Activated gamma-delta T cell treated with Interleukin-2 at 50 U/mL for 16 hours (primary cell): ENCODE data around the gene CCR9.
A peak's percentile ranks its signal among the peaks of the same experiment; 100 is the strongest.
"Not testable (repeated sequence)": the region's sequence is repeated elsewhere in the genome, so short reads cannot be mapped to it uniquely, and the experiment has no call there.

Experiments
- DNase-seq: peaks from one replicate; pipeline ENCODE4 v3.0.0-alpha.2; 2020

Gene CCR9

GRCh38 chr3:45885979-45886705, at the start of gene CCR9:
Gene CCR9, plus strand, starts transcription at chr3:45886543. Its CDS starts 8,391 bp downstream, at chr3:45894934.
- DNase-seq: no peak

DNA sequence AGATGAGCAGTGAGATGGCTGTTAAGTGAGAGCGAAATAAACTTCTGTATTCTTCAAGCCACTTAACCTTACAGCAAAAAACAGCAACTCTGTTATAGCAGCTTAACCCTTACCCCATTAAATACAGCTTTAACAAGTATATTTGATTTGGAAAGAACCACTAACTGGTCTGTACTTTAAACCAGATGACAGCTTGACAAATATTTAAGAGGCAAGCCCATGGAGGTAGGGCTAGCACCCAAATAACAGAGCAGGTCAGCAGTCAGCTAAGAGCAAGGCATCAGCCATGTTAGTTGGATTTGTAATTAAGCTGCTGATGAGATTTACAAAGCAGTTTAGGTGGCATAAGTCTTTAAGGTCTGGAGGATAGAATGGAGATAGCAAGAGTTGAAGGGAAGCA, 47.9 kb upstream of the CCR9 start:
- DNase-seq: no peak

DNA sequence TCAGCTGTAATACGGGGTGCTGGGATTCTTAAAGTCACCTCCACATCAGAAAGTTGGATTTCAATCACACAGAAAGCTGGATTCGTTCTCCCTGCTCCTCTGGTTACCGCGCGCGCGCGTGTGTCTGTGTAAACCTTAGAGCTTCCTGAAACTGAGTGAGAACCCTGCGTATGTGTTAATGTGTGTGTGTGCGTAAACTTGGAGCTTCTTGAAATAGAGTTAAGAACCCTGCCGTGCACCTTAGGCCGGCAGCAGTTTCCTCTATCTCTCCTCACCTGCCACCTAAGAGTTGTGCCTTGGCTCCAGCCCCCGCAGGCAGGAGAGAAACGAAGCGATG, 45.0 kb upstream of the CCR9 start:
- DNase-seq: no peak

GRCh38 chr3:45841757-45842491, 44.4 kb upstream of the CCR9 start, which contains the start of gene LZTFL1:
Gene LZTFL1, minus strand, starts transcription at chr3:45842119. Its CDS starts 128 bp downstream, at chr3:45841991.
- DNase-seq: peak; percentile 84

- no peak for DNase-seq
Observed at GRCh38 chr3:45842851-45843625, 43.3 kb upstream of the CCR9 start.

DNA sequence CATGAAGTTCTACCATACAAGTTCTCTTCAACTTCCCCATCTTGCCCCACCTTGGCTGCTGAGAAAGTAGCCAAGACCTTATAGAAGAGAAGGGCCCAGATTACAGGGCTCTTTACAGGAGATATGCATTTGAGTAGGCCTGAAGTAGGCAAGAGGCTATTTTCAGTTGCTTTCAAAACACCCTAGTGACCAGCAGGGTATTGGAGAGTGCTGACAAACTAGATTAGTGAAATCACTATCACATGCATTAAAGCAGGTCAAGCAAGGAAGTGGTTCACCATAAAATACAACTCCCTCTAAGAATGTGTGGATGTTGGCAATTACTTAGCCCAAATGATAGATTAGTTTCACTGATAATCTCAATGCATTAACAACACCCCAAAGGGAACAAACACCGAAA, 41.7 kb upstream of the CCR9 start:
- DNase-seq: no peak

DNA sequence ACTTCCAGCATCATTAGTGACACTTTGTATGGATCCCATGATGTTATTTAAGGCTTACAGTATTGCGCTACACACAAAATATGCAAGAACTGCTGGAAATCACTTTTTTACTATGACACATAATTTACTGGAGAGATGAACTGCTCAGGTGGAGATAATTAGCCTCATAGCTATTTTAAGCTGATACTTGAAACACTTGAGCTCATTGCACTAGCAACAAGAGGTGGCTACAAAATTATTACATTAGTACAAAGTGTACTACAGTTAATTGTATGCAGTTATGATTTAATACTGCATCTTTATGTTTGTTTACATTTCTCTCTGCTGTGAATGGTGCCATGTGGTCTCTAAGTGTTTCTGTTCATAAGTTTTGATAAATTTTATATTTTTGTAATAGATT, 38.0 kb upstream of the CCR9 start:
- no peak for DNase-seq

DNA sequence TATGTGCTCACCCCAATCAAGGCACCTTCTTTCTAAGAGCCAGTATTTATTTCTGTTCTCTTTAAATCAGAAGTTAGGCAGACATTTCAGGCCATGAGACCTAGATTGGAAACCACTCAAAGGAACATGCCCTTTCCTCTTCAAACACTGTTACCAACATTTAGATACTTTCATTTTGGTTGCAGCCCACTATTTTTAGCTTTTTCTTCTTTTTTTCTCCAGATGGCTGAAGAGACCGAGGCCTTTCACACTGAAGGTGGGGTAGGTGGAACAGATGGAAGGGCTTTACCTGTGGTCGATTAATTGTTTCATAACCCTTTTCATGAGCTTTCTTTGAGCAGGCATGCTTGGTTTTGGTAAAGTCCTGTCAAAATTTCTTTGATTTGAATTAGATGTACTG, 33.5 kb upstream of the CCR9 start:
- DNase-seq: no peak

DNA sequence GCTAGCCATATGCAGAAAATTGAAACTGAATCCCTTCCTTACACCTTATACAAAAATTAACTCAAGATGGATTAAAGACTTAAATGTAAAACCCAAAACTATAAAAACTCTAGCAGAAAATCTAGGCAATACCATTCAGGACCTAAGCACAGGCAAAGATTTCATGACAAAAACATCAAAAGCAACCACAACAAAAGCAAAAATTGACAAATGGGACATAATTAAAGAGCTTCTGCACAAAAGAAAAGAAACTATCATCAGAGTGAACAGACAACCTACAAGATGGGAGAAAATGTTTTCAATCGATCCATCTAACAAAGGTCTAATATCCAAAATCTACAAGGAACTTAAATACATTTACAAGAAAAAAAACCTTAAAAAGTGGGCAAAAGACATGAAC, 30.0 kb upstream of the CCR9 start:
- DNase-seq: not testable (repeated sequence)

DNA sequence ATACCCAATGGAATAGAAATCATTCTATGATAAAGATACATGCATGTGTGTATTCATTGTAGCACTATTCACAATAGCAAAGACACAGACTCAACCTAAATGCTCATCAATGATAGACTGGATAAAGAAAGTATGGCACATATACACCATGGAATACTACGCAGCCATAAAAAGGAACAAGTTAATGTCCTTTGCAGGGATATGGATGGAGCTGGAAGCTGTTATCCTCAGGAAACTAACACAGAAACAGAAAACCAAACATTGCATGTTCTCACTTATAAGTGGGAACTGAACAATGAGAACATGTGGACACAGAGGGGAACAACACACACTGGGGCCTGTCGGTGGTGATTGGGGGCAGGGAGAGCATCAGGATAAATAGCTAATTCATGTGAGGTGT, 29.3 kb upstream of the CCR9 start:
- not testable (repeated sequence) for DNase-seq

- DNase-seq: no peak
Observed at GRCh38 chr3:45858809-45859543, 27.4 kb upstream of the CCR9 start.

DNA sequence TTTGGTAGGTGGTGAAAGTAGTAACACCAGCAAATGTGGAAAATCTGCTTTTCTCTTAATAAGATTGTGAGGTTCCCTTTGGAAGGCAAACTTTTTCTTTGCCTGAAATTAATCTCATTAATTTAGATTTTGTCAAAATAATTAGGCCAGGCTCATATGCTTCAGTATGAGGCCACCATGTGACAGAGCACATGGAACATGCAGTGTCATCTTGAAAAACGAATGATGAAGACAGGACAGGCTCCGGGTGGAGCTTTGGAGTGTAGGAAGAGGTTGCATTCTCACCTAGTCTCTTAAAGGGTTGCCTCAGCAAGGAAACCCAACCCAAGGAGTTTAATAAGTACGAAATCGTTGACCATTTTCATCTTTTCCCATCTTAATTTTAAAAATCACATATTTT, 25.9 kb upstream of the CCR9 start:
- DNase-seq: no peak

- no peak for DNase-seq
Observed at GRCh38 chr3:45861043-45861719, 25.2 kb upstream of the CCR9 start.

DNA sequence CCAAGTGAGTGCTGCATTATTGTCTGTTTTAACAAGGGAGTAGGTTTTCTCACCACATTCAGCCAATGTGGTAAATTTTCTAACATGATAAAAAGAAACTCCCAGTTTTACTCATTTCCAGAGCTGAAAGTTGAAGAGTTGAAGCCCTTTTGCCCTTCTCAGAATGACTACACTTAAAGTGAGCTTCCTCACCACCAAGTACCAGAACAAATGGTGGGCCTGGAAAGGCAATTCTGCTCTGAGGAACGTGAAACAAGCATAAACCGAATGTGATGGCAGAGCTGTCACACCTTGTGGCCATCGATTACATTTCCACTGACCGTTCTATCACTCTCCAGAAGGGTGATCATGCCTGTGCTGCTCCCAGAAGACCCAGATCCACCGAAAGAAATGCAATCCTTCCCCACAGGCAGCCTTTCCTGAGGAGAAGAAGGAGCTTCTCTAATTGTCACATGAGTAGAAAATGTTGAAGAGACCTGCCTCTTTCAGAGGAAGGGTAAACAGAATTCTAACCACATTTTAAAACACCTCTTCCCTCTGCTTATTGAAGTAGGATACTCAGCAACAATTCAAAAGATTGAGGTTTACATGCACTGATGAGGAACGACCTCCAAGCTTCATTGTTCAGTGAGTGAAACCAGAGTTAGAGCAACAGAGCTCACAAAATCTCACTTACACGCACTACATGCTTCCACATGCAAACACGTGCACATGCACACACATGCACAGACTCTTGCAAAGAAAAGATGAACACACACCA, 21.4 kb upstream of the CCR9 start:
- no peak for DNase-seq

DNA sequence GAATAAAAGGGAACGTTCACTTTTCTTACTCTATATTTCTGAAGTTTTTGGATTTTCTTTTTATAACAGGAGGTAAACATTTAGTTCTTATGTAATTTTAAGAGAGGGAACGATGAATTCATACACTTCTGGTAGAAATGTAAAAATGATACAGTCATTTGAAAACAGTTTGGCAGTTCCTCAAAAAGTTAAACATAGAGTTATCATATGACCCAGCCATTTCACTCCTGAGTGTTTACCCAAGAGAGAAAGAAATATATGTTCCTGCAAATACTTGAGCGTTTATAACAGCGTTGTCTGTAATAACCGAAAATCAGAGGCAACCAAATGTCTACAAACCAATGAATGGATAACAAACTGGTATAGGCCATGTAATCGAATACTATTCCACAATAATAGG, 20.8 kb upstream of the CCR9 start:
- no peak for DNase-seq

DNA sequence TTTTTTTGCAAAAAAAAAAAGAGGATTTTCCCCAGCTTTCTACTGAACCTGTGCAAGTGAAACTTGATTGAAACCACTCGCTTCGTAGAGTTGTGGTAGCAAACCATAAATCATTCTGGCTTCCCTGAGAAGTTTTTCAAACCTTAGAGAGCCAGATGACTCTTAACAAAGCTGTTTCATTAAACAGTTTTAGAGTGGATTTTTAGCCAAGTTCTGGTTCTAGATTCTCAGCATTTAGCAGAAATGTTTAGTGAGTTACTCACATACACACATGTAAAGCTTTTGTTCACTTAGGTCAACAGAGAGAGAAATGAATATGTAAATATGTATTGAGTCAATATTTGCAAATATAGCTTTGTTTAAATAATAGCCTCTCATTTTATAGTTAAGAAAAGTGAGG, 18.1 kb upstream of the CCR9 start:
- no peak for DNase-seq

GRCh38 chr3:45868650-45869049, 17.7 kb upstream of the CCR9 start:
- DNase-seq: no peak

DNA sequence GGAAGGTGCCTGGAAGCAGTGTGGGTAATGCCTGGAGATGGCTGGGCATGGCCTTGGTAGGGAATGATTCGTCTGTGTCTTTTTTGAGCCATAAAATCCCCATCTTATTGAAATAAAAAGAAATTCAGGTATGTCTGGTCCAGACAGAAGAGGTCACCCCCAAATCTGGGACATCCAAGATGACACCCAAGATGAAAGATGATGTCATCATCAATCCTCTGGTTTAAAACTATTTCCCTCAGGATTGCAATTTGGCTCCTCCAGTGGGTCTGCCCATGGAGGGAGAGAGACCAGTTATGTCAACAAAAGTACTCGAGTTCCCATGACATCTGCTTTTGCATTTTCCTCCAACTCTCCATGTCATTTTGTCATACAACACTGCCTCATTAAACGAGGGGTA, 16.7 kb upstream of the CCR9 start:
- no peak for DNase-seq

- peak; percentile 74 for DNase-seq
Observed at GRCh38 chr3:45870099-45870498, 16.2 kb upstream of the CCR9 start.

GRCh38 chr3:45871780-45872179, 14.6 kb upstream of the CCR9 start:
- DNase-seq: no peak

GRCh38 chr3:45872569-45872968, 13.8 kb upstream of the CCR9 start:
- DNase-seq: no peak

- DNase-seq: no peak
Observed at GRCh38 chr3:45873036-45873435, 13.3 kb upstream of the CCR9 start.
